Omental fat pad (tissue), 4 donors: Measurements from ENCODE around the gene NAA50. TPM values are rescaled to one million over a fixed set of nuclear protein-coding genes. Genes with fewer than 3 reads are reported as not detected.
A peak's percentile ranks its signal among the peaks of the same experiment; 100 is the strongest.

Experiments
- ATAC-seq: fragments of 150-250 bp; one replicate; pipeline ENCODE4 v1.9.1; 2016; ENCODE audit warnings: mild to moderate bottlenecking, moderate library complexity; ENCODE audit not compliant: low FRiP score
- DNase-seq: peaks from one replicate; pipeline ENCODE4 v3.0.0-alpha.2; 2019; ENCODE audit warnings: low spot score
- total RNA-seq, 4 donors: library from RNA; depleted of rRNA; stranded (reverse); fragments of >200 nt; gene quantifications; one replicate each; pipeline ENCODE4 v1.1.0, GENCODE V29; 2016
- TF ChIP-seq, protein P1 (sequence below), 3 donors: fragments of 450-650 bp; IDR thresholded peaks; one replicate each; pipeline ENCODE4 v1.5.1; 2016 to 2017; ENCODE audit warnings: antibody characterized with exemption in 3 of 3, mild to moderate bottlenecking in 3 of 3, moderate library complexity in 2 of 3

Gene NAA50
- total RNA-seq, 4 donors from 2014 or later = 64.9 to 185 (median 171) TPM

GRCh38 chr3:113707835-113708234, 38.2 kb downstream of the NAA50 start:
- ATAC-seq (no peak), DNase-seq (no peak)
- TF ChIP-seq, protein P1, sequence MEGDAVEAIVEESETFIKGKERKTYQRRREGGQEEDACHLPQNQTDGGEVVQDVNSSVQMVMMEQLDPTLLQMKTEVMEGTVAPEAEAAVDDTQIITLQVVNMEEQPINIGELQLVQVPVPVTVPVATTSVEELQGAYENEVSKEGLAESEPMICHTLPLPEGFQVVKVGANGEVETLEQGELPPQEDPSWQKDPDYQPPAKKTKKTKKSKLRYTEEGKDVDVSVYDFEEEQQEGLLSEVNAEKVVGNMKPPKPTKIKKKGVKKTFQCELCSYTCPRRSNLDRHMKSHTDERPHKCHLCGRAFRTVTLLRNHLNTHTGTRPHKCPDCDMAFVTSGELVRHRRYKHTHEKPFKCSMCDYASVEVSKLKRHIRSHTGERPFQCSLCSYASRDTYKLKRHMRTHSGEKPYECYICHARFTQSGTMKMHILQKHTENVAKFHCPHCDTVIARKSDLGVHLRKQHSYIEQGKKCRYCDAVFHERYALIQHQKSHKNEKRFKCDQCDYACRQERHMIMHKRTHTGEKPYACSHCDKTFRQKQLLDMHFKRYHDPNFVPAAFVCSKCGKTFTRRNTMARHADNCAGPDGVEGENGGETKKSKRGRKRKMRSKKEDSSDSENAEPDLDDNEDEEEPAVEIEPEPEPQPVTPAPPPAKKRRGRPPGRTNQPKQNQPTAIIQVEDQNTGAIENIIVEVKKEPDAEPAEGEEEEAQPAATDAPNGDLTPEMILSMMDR (IDR thresholded peaks at IDR 0.05) = no peak

- DNase-seq (no peak), ATAC-seq (no peak)
- TF ChIP-seq, protein P1 (IDR thresholded peaks at IDR 0.05) = no peak
These were observed 47.1 kb downstream of the NAA50 start for GRCh38 chr3:113698956-113699355.

DNA sequence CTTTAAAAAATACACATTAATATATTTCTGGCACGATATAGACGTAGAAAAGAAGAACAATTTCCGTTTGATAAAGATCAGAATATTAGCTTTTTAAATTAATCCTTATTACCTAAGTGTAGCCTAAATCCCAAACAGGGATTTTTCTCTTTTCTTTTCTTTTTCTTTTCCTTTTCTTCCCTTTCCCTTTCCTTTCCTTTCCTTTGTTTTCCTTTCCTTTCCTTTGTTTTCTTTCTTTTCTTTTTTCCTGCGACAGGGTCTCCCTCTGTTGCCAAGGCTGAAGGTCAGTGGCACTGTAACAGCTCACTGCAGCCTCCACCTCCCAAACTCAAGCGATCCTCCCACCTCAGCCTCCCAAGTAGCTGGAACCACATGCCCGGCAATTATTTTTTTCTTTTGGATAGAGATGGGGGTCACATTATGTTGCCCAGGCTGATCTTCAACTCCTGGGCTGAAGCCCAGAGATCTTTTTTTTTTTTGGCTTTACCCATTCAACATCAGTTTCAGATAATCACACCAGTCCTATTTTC, 47.8 kb downstream of the NAA50 start:
- DNase-seq (no peak), ATAC-seq (no peak)
- TF ChIP-seq, protein P1 (IDR thresholded peaks at IDR 0.05) = no peak

DNA sequence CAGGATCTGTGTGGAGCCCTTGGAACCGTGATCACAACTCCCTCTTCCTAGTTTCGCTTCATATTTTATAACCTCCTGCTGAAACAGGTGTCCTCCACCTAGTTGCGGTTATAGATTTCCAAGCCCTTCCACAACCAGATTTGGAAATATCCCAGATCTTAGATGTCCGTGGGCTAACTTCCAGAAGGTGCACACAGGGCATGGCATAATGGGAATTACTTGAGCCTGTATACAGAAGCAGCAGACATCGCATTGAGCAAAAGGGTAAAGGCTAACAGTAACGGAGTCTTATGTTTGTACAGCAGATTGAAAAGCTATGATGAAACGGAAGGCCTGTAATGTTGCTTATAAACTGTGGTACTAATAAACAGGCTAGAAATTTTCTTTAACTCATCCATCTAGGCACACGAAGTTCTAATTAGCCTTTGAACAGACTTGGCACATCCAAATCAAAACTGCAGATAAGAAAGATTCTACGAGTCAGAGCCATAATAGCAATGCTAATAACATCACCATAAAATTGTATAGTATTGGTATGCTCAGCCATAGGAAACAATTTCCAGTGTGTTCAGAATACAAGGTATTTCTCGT, 48.5 kb downstream of the NAA50 start:
- TF ChIP-seq, protein P1 (IDR thresholded peaks at IDR 0.05) = no peak
- ATAC-seq = no peak

DNA sequence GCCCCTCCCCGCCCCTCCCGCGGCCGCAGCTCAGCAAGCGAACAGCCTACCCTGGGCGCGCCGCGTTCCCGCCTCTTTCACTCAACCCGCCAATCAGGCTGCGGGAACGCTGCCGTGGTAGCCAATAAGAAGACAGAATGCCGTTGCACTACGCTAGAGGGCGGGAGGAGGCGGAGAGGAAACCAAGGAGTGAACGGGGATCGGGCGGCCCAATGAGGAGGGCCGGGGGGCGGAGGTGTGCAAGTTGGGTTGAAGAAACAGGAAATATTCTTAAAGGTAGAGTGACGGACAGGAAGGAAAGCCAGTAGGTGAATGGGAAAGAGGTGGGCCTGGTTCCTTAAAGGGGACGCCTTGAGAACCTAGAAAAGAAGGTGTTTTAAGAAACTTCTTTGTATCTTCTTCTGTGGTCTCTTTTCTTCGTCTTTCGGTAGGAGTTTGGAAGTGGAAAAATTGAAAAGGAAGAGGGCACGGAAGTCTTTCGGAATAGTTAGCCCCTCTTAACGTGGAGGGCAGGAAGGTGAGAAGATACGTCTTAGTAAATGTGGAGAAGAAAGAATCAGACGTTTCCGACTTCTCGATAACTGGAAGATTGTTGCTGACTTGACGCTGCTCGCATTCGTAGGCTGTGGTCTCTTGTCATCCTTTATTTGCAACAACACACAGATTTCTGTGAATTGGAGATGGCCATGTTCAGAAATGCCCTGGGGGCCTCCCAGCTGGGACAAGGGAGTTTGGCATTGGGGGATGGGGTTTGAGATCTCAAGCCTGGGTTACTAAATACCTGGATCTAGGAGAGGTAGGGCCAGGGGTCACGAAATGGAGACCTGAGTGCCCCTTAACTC, 49.2 kb downstream of the NAA50 start:
- DNase-seq = peak; percentile 93
- peak; percentile 98 for ATAC-seq
- TF ChIP-seq, protein P1 (IDR thresholded peaks at IDR 0.05) = no peak

More for the DNA sequence above, 48.5 kb downstream of the NAA50 start:
- no peak for DNase-seq

GRCh38 chr3:113695786-113696645, 50.0 kb downstream of the NAA50 start, which contains the start of gene USF3:
Gene USF3 (minus strand): TSS chr3:113696642. CDS start chr3:113674878, 21,764 bp downstream.
- ATAC-seq (peak; percentile 83), DNase-seq (no peak)
- TF ChIP-seq, protein P1 (IDR thresholded peaks at IDR 0.05) = no peak
